ENCODE measurements around the gene CCDC9B.

Gene CCDC9B

DNA sequence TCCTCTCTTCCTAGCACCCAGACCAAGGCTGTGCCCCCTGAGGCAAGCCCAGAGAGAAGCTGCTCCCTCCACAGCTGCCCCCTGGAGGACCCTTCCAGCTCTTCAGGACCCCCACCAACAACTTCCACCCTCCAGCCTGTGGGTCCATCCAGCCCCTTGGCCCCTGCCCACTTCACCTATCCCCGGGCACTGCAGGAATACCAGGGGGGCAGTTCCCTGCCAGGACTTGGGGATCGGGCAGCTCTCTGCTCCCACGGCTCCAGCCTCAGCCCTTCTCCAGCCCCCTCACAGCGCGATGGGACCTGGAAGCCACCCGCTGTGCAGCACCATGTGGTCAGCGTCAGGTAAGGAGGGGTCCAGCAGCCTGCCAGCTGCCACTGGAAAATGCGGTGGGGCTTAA is 22.9 kb upstream of the CCDC9B start:
- peaks cover 0 to 19% of the 10 kb centered on the region in 2 donors for H3K4me1 ChIP-seq (ENCODE audit: control insufficient read depth in 1 of 2, insufficient read depth in 2 of 2, low read length in 2 of 2)
- no peaks in the 10 kb centered on the region for H3K9me3 ChIP-seq (ENCODE audit: control insufficient read depth in 1 of 2, low read length in 2 of 2)
- H3K27ac ChIP-seq (ENCODE audit: low read length) = no peak overlapping the region
- H3K27me3 ChIP-seq (ENCODE audit: low read depth, low read length) = no peaks in the 10 kb centered on the region
- H3K36me3 ChIP-seq (ENCODE audit: control insufficient read depth in 1 of 2, insufficient read depth in 2 of 2, low read length in 2 of 2) = no peaks in the 10 kb centered on the region
- H3K4me3 ChIP-seq (ENCODE audit: low read depth in 1 of 2, low read length in 2 of 2) = no peak overlapping the region

DNA sequence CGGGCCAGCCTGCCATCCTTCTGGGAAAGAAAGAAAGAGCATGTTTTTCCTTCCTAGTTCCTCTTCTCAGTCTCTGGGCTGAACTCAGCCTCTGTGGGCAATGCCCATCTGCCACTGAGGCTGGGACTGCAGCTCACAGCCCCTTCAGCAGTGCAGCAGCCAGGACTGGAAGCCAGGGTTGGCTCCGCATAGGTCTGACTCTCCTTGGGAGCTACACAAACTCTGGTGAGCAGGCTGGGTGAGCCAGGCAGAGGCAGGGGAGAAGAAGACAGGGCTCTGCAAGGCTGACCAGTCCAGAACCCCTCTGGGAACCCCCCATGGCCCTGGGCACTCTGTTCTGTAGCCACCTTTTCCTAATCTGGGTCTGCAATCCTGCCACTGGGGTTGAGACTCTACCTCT is 20.9 kb upstream of the CCDC9B start:
- H3K36me3 ChIP-seq (ENCODE audit: control insufficient read depth in 1 of 2, insufficient read depth in 2 of 2, low read length in 2 of 2) = no peaks in the 10 kb centered on the region
- no peak overlapping the region for H3K27ac ChIP-seq (ENCODE audit: low read length)
- peaks cover 0 to 12% of the 10 kb centered on the region in 2 donors for H3K4me1 ChIP-seq (ENCODE audit: control insufficient read depth in 1 of 2, insufficient read depth in 2 of 2, low read length in 2 of 2)

DNA sequence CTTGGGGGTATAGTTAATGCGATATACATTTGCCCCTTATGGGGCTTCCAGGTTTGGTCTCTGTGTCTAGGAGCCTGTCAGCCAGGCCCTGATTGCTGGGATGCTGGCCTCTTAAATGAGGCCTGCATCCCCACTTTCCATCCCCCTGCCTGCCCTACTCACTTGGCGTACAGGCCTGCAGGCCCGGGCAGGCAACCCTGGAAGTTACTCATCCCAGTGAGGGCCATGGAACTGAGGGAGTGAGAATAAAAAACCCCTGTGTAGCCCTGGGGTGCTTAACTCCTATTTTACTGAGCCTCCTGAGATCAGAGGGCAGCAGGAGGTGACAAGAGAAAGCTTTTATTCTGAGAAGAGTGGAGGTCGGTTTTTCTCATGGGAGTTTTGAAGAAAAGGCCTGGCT is 19.3 kb upstream of the CCDC9B start:
- no peaks in the 10 kb centered on the region for H3K27me3 ChIP-seq (ENCODE audit: low read depth, low read length)
- peaks cover 0 to 12% of the 10 kb centered on the region in 2 donors for H3K4me1 ChIP-seq (ENCODE audit: control insufficient read depth in 1 of 2, insufficient read depth in 2 of 2, low read length in 2 of 2)
- H3K9me3 ChIP-seq (ENCODE audit: control insufficient read depth in 1 of 2, low read length in 2 of 2) = no peaks in the 10 kb centered on the region
- no peak overlapping the region for H3K27ac ChIP-seq (ENCODE audit: low read length)
- no peak overlapping the region for H3K4me3 ChIP-seq (ENCODE audit: low read depth in 1 of 2, low read length in 2 of 2)
- H3K36me3 ChIP-seq (ENCODE audit: control insufficient read depth in 1 of 2, insufficient read depth in 2 of 2, low read length in 2 of 2) = no peaks in the 10 kb centered on the region

More for the DNA sequence above, 20.9 kb upstream of the CCDC9B start:
- H3K9me3 ChIP-seq (ENCODE audit: control insufficient read depth in 1 of 2, low read length in 2 of 2) = no peaks in the 10 kb centered on the region
- no peak overlapping the region for H3K4me3 ChIP-seq (ENCODE audit: low read depth in 1 of 2, low read length in 2 of 2)
- no peaks in the 10 kb centered on the region for H3K27me3 ChIP-seq (ENCODE audit: low read depth, low read length)

DNA sequence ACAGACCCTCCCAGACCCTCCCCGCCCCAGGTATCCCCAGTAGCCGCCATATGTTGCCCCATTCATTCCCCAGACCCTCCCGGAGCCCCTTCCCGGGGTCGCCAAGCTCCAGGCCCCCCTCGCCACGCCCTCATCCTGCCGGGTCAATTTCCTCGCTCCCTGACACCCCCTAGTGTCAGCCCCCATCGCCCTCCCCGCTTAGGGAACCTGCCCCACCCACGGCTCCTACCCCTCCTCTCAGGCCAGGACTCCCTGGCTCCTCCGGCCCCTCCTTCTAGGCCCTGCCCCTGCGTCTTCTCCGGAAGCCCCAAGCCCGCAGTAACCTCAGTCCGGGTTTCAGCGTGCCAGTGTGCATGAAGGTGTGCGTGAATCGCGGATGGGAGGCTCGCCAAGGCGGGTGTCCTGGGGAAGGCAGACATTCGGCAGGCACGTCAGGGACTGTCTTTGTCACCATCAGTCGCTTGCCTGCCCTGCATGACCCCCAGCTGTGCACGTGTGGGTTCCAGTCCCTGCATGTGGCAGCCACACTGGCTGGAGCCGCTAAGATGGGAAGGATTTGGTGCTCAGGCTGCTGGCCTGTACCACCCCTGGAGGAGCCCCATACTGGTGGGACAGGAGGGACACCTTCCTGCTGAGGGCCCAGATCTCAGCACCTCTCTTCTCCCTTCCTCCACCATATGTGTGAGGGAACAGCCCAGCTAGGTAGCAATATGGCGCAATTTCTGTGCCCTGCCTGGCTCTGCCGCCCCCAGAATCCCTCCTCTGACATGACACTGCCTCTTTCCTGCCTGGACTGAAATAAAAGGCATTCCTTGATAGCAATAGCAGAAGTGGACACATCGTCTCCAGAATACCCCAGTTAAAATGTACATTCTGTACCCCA is 18.0 kb upstream of the CCDC9B start:
- Histone ChIP-seq H3K9me3 (ENCODE audit: control insufficient read depth in 1 of 2, low read length in 2 of 2) (no peaks in the 10 kb centered on the region), H3K36me3 (ENCODE audit: control insufficient read depth in 1 of 2, insufficient read depth in 2 of 2, low read length in 2 of 2) (no peaks in the 10 kb centered on the region), H3K4me1 (ENCODE audit: control insufficient read depth in 1 of 2, insufficient read depth in 2 of 2, low read length in 2 of 2) (peaks cover 0 to 20% of the 10 kb centered on the region in 2 donors), H3K27ac (ENCODE audit: low read length) (no peak overlapping the region), H3K4me3 (ENCODE audit: low read depth in 1 of 2, low read length in 2 of 2) (peak overlapping the region; percentile 39 to 72), H3K27me3 (ENCODE audit: low read depth, low read length) (no peaks in the 10 kb centered on the region)

DNA sequence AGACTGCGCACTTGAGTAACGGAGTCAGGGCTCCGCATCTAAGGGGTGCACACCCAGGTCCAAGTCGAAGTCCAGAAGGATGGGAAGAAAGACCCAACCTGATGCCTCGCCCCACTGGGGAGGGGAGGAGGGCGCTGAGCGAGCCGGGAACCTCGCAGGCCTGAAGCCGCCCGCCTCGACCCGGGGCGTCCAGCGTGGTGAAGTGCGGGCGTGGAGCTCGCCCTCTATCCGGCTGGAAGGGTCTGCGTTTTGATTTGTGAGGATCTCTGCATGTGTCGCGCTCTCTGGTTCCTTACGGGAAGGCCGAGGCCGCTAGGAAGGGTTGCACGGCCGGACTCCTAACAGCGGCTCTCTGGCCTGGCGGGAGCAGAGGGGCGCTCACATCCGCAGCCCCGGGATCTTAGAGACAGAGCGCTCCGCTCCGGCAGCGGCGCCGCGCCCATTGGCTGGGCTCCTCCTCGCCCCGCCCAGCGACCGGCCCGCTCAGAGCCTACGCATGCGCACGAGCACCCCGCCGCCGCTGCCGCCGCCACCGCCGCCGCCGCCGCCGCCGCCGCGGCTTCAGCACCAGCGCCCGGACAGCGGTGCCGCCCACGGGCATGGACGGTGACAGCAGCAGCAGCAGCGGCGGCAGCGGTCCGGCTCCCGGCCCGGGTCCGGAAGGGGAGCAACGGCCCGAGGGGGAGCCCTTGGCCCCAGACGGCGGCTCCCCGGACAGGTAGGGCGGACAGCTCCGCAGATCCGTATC is 17.2 kb upstream of the CCDC9B start, which contains the start of gene DISP2:
Gene DISP2, plus strand, starts transcription at position 497 of the 748 bp plus-strand sequence. Its CDS starts 103 bp downstream, at position 600.
- H3K4me1 ChIP-seq (ENCODE audit: control insufficient read depth in 1 of 2, insufficient read depth in 2 of 2, low read length in 2 of 2) = peaks cover 0 to 20% of the 10 kb centered on the region in 2 donors
- peak within 1 kb of the TSS; percentile 55 to 73 for H3K4me3 ChIP-seq (ENCODE audit: low read depth in 1 of 2, low read length in 2 of 2)
- H3K9me3 ChIP-seq (ENCODE audit: control insufficient read depth in 1 of 2, low read length in 2 of 2) = no peaks in the 10 kb centered on the region
- no peak within 1 kb of the TSS for H3K27ac ChIP-seq (ENCODE audit: low read length)
- no peaks in the 10 kb centered on the region for H3K36me3 ChIP-seq (ENCODE audit: control insufficient read depth in 1 of 2, insufficient read depth in 2 of 2, low read length in 2 of 2)
- no peaks in the 10 kb centered on the region for H3K27me3 ChIP-seq (ENCODE audit: low read depth, low read length)

DNA sequence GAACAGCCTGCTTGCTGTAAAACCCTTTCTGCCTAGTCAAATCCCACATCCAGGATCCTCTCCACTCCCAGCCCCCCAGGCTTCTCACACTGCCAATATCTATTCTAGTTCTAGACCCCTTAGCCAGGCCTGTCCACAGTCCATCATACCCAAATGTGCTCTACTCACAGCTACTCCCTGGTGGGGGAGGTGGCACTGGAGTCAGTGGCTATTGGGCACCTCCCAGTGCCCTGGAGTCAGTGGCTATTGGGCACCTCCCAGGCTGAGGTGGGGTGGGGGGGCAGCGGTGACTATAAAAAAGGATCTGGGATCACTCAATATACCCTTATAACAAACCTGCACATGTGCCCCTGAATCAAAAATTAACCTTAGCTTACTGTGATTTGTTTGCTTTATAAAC is 16.5 kb upstream of the CCDC9B start:
- Histone ChIP-seq H3K27ac (ENCODE audit: low read length) (no peak overlapping the region), H3K9me3 (ENCODE audit: control insufficient read depth in 1 of 2, low read length in 2 of 2) (no peaks in the 10 kb centered on the region), H3K4me1 (ENCODE audit: control insufficient read depth in 1 of 2, insufficient read depth in 2 of 2, low read length in 2 of 2) (peaks cover 0 to 20% of the 10 kb centered on the region in 2 donors), H3K36me3 (ENCODE audit: control insufficient read depth in 1 of 2, insufficient read depth in 2 of 2, low read length in 2 of 2) (no peaks in the 10 kb centered on the region), H3K27me3 (ENCODE audit: low read depth, low read length) (no peaks in the 10 kb centered on the region), H3K4me3 (ENCODE audit: low read depth in 1 of 2, low read length in 2 of 2) (peak overlapping the region in 1 of 2 donors; percentile 55)

DNA sequence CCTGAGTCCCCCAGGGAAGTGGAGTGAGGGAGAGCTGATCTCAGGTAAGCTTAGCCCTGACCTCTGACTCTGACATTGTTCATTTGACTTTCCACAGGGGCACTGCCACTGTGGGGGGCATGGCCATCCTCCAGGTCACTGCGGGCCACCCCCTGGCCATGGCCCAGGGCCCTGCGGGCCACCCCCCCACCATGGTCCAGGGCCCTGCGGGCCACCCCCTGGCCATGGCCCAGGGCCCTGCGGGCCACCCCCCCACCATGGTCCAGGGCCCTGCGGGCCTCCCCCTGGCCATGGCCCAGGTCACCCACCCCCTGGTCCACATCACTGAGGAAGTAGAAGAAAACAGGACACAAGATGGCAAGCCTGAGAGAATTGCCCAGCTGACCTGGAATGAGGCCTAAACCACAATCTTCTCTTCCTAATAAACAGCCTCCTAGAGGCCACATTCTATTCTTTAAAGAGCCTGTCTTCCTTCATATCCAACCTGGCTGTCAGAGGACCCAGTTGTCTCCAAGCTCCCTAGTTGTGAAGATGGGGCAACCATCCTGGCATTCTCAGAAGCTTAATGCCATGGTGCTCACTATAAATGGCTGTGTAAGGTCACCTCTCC is 15.3 kb upstream of the CCDC9B start:
- Histone ChIP-seq H3K9me3 (ENCODE audit: control insufficient read depth in 1 of 2, low read length in 2 of 2) (no peaks in the 10 kb centered on the region), H3K4me3 (ENCODE audit: low read depth in 1 of 2, low read length in 2 of 2) (no peak overlapping the region), H3K4me1 (ENCODE audit: control insufficient read depth in 1 of 2, insufficient read depth in 2 of 2, low read length in 2 of 2) (peaks cover 0 to 20% of the 10 kb centered on the region in 2 donors), H3K27me3 (ENCODE audit: low read depth, low read length) (no peaks in the 10 kb centered on the region), H3K27ac (ENCODE audit: low read length) (no peak overlapping the region), H3K36me3 (ENCODE audit: control insufficient read depth in 1 of 2, insufficient read depth in 2 of 2, low read length in 2 of 2) (no peaks in the 10 kb centered on the region)

DNA sequence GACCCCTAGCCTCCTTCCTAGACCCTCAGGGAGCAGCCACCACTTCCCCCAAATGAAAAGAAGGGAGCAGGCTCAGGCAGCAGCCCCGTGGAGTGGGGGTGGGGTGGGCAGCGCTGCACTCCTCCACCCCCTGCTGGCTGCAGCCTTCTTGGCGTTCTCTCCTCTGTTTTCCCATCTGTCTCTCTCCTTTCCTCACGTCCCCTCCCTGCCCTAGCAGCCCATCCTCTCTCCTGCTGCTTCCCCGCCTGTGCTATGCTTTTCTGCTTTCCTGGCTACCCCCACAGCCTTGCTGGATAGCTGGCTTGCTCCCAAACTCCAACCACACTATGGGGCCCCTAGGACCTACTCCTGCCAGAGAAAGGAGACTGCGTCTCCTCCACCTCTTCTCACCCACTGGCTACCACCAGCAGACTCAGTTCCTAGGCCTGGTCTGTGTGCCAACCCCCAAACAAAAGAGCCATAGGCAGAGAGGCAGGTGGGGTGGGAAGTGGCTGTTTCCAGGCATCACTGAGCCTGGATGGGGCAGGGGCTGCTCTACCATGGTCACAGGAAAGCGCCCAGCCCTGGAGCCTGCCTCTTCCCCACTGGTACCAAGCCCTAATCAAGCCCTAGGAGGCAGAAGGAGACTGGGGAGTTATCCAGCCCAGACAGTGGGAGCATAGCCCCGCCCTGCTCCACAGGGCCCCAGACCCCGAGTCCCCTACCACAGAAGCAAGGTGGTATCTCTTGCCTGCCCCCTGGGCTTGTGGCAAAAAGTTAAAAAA is 13.9 kb upstream of the CCDC9B start:
- peaks cover 0 to 20% of the 10 kb centered on the region in 2 donors for H3K4me1 ChIP-seq (ENCODE audit: control insufficient read depth in 1 of 2, insufficient read depth in 2 of 2, low read length in 2 of 2)
- H3K27me3 ChIP-seq (ENCODE audit: low read depth, low read length) = no peaks in the 10 kb centered on the region
- no peaks in the 10 kb centered on the region for H3K36me3 ChIP-seq (ENCODE audit: control insufficient read depth in 1 of 2, insufficient read depth in 2 of 2, low read length in 2 of 2)
- H3K9me3 ChIP-seq (ENCODE audit: control insufficient read depth in 1 of 2, low read length in 2 of 2) = no peaks in the 10 kb centered on the region
- no peak overlapping the region for H3K27ac ChIP-seq (ENCODE audit: low read length)
- peak overlapping the region in 1 of 2 donors; percentile 34 for H3K4me3 ChIP-seq (ENCODE audit: low read depth in 1 of 2, low read length in 2 of 2)

DNA sequence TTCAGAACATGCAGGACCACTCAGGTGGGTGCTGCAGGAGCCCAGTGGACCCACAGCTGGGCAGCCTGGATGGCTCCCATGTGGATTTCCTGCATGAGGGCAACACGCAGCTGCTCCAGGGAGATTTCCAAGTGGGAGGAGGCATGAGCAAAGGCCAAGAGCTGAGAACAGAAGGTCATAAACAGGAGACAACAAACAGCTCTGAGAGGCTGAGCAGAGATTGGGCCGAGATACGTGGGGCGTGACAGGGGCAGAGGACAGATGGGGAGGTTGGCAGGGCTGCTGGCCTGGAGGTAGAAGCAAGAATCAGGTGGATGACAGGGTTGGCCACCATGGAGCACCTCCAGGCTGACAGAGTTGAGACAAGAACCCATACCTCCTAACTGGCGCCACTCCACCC is 13.0 kb upstream of the CCDC9B start:
- Histone ChIP-seq H3K4me3 (ENCODE audit: low read depth in 1 of 2, low read length in 2 of 2) (peak overlapping the region in 1 of 2 donors; percentile 43), H3K4me1 (ENCODE audit: control insufficient read depth in 1 of 2, insufficient read depth in 2 of 2, low read length in 2 of 2) (peaks cover 4 to 17% of the 10 kb centered on the region in 2 donors), H3K36me3 (ENCODE audit: control insufficient read depth in 1 of 2, insufficient read depth in 2 of 2, low read length in 2 of 2) (no peaks in the 10 kb centered on the region), H3K27ac (ENCODE audit: low read length) (peak overlapping the region; percentile 83), H3K27me3 (ENCODE audit: low read depth, low read length) (no peaks in the 10 kb centered on the region), H3K9me3 (ENCODE audit: control insufficient read depth in 1 of 2, low read length in 2 of 2) (no peaks in the 10 kb centered on the region)

DNA sequence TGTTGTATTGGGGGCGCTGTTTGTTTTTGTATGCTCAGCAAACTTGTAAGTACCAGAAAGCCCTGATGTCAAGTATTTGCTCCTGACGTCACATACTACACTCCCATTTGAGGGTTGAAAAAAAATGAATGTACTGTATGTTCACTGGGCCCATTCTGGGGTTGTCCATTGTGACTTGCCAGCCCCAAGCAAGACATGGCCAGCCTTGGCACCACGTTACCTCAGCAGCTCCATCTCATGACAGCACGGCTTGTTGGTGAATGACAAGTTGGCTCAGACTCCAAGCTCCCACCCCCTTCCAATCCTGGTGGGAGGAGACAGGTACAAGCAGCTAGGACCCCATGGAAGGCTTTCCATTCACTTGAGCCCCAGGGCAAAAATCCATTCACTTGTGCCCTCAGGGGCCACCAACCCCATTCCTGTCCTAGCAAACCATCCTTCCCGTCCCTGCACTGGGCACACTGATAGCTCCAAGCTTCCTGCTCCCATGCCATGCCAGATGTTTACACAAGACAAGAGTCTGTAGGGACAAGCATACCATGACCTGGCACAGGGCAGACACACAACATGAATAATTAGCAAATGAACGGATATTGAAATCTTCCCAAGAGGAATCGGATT is 11.7 kb upstream of the CCDC9B start:
- Histone ChIP-seq H3K9me3 (ENCODE audit: control insufficient read depth in 1 of 2, low read length in 2 of 2) (no peaks in the 10 kb centered on the region), H3K4me1 (ENCODE audit: control insufficient read depth in 1 of 2, insufficient read depth in 2 of 2, low read length in 2 of 2) (peaks cover 4 to 9% of the 10 kb centered on the region in 2 donors), H3K4me3 (ENCODE audit: low read depth in 1 of 2, low read length in 2 of 2) (peak overlapping the region in 1 of 2 donors; percentile 43), H3K27me3 (ENCODE audit: low read depth, low read length) (no peaks in the 10 kb centered on the region), H3K27ac (ENCODE audit: low read length) (peak overlapping the region; percentile 83), H3K36me3 (ENCODE audit: control insufficient read depth in 1 of 2, insufficient read depth in 2 of 2, low read length in 2 of 2) (no peaks in the 10 kb centered on the region)
